PC-9 (cell line): ENCODE results near the gene TSPAN18. TPM values are rescaled to one million over a fixed set of nuclear protein-coding genes. Genes with fewer than 3 reads are reported as not detected.

Source experiments
- BruUV-seq: library from RNA; stranded (reverse); fragments of 400-500 nt; replicated peaks from 2 replicates; lab custom pipeline; 2021; lab: Mats Ljungman, UMichigan
- CTCF ChIA-PET: fragments of 300-600 bp; sonication (Branson Sonifier 250); formaldehyde crosslinking; loops from one replicate; lab custom pipeline; 2022; ENCODE audit warnings: antibody characterized with exemption; lab: Charles Lee
- POLR2A ChIA-PET: fragments of 300-600 bp; sonication (Branson Sonifier 250); formaldehyde crosslinking; loops from one replicate; lab custom pipeline; 2022; ENCODE audit warnings: antibody characterized with exemption; ENCODE audit not compliant: unreplicated experiment; lab: Charles Lee
- DNase-seq, 2 experiments: peaks; one replicate each; pipeline versions ENCODE4 v3.0.0 to v3.0.0-alpha.2; 2015 to 2022; ENCODE audit warnings: mixed read lengths in 1 of 2
- H2AFZ ChIP-seq: fragments of 200-600 bp; sonication (generic); 2 replicates; pipeline ENCODE4 v1.8.1; 2017; ENCODE audit warnings: antibody characterized with exemption
- H3F3A ChIP-seq: fragments of 200-600 bp; sonication (generic); 2 replicates; pipeline ENCODE4 v1.8.1; 2017; ENCODE audit warnings: antibody characterized with exemption, mild to moderate bottlenecking, low read depth; ENCODE audit not compliant: insufficient read depth
- H3K27ac ChIP-seq: fragments of 200-600 bp; sonication (generic); 2 replicates; pipeline ENCODE4 v1.6.1; 2016; ENCODE audit warnings: mixed run types
- H3K27me3 ChIP-seq: fragments of 200-600 bp; sonication (generic); 2 replicates; pipeline ENCODE4 v1.6.1; 2016; ENCODE audit warnings: low read depth, mixed run types; ENCODE audit not compliant: insufficient read depth
- H3K36me3 ChIP-seq: fragments of 200-600 bp; sonication (generic); 2 replicates; pipeline ENCODE4 v1.6.1; 2016; ENCODE audit warnings: low read depth, mixed run types
- H3K4me1 ChIP-seq: fragments of 200-600 bp; sonication (generic); replicated peaks from 2 replicates; pipeline ENCODE4 v1.6.1; 2016; ENCODE audit warnings: mixed run types; ENCODE audit not compliant: insufficient read depth
- H3K4me2 ChIP-seq: fragments of 200-600 bp; sonication (generic); 2 replicates; pipeline ENCODE4 v1.6.1; 2017; ENCODE audit warnings: mixed run types
- H3K4me3 ChIP-seq: fragments of 200-600 bp; sonication (generic); 2 replicates; pipeline ENCODE4 v1.6.1; 2016; ENCODE audit warnings: mixed run types
- H3K79me2 ChIP-seq: fragments of 200-600 bp; sonication (generic); 2 replicates; pipeline ENCODE4 v1.6.1; 2017; ENCODE audit warnings: low read depth, mixed run types
- H3K9me2 ChIP-seq: fragments of 200-600 bp; sonication (generic); 2 replicates; pipeline ENCODE4 v1.8.1; 2017; ENCODE audit warnings: mild to moderate bottlenecking; ENCODE audit not compliant: insufficient read depth
- H3K9me3 ChIP-seq: fragments of 200-600 bp; sonication (generic); 2 replicates; pipeline ENCODE4 v1.8.1; 2016; ENCODE audit warnings: low read depth; ENCODE audit not compliant: insufficient read depth
- H4K20me1 ChIP-seq: fragments of 200-600 bp; sonication (generic); 2 replicates; pipeline ENCODE4 v1.8.1; 2017; ENCODE audit not compliant: insufficient read depth
- EZH2 ChIP-seq: fragments of 200-600 bp; sonication (generic); IDR thresholded peaks from 2 replicates; pipeline ENCODE4 v1.8.0; 2017; ENCODE audit warnings: antibody characterized with exemption, low read depth
- intact Hi-C: fragments of 100-400 bp; cut with micrococcal nuclease; formaldehyde crosslinking; loops from one replicate; pipeline ENCODE4 v1.10.0; 2022; ENCODE audit not compliant: unreplicated experiment
- total RNA-seq: library from RNA; stranded (reverse); gene quantifications from 2 replicates; pipeline ENCODE4 v1.2.3, GENCODE V29; 2021
- TF ChIP-seq, protein P1 (sequence below): fragments of 200-600 bp; sonication (generic); conservative IDR thresholded peaks from 2 replicates; pipeline ENCODE4 v1.6.1; 2017; ENCODE audit warnings: mixed run types, antibody characterized with exemption, mild to moderate bottlenecking, moderate library complexity

TSPAN18 gene
- total RNA-seq, 1 experiment from 2014 or later = not detected

DNA sequence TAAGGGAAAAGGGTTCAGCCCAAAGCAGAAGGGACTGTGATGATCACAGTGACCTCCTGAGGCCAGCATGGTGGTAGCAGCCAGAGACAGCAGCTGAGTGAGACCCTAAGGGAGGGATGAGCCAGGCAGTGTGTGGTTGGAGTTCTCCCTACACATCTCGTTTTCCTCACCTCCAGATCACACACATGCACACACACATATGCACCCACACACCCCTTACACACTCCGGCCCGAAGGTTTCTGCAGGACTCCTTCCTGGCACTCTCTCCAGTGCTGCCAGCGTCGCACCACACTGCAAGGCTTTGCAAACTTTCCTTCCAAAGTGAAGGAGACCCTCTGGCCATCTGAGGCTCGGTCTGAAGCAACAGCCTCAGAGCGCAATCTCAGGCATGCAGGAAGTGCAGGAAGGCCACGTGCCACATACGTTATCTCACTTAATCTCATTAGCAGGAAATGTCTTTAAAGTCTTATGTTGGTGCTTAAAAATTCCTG is 250.8 kb downstream of the TSPAN18 start:
- intact Hi-C loops = no loop called here
- peak overlapping the region; percentile 87 for H3K27ac ChIP-seq
- BruUV-seq = no TSS peak
- no peak overlapping the region for H2AFZ ChIP-seq
- CTCF ChIA-PET = no interaction called here
- H3K9me3 ChIP-seq = no peaks in the 10 kb centered on the region
- peak; percentile 23 to 91 for DNase-seq
- H3K36me3 ChIP-seq = no peaks in the 10 kb centered on the region
- H3K4me3 ChIP-seq = no peak overlapping the region
- H3K27me3 ChIP-seq = no peaks in the 10 kb centered on the region
- H4K20me1 ChIP-seq = no peaks in the 10 kb centered on the region
- POLR2A ChIA-PET = no interaction called here
- H3K9me2 ChIP-seq = no peaks in the 10 kb centered on the region
- TF ChIP-seq EZH2 = no peak
- TF ChIP-seq, protein P1, sequence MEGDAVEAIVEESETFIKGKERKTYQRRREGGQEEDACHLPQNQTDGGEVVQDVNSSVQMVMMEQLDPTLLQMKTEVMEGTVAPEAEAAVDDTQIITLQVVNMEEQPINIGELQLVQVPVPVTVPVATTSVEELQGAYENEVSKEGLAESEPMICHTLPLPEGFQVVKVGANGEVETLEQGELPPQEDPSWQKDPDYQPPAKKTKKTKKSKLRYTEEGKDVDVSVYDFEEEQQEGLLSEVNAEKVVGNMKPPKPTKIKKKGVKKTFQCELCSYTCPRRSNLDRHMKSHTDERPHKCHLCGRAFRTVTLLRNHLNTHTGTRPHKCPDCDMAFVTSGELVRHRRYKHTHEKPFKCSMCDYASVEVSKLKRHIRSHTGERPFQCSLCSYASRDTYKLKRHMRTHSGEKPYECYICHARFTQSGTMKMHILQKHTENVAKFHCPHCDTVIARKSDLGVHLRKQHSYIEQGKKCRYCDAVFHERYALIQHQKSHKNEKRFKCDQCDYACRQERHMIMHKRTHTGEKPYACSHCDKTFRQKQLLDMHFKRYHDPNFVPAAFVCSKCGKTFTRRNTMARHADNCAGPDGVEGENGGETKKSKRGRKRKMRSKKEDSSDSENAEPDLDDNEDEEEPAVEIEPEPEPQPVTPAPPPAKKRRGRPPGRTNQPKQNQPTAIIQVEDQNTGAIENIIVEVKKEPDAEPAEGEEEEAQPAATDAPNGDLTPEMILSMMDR = no peak; the same call in 1 of the 2 replicates
- no peaks in the 10 kb centered on the region for H3K79me2 ChIP-seq
- peaks cover 37% of the 10 kb centered on the region for H3F3A ChIP-seq
- H3K4me2 ChIP-seq = peak overlapping the region; percentile 71
- peaks cover 46% of the 10 kb centered on the region for H3K4me1 ChIP-seq

DNA sequence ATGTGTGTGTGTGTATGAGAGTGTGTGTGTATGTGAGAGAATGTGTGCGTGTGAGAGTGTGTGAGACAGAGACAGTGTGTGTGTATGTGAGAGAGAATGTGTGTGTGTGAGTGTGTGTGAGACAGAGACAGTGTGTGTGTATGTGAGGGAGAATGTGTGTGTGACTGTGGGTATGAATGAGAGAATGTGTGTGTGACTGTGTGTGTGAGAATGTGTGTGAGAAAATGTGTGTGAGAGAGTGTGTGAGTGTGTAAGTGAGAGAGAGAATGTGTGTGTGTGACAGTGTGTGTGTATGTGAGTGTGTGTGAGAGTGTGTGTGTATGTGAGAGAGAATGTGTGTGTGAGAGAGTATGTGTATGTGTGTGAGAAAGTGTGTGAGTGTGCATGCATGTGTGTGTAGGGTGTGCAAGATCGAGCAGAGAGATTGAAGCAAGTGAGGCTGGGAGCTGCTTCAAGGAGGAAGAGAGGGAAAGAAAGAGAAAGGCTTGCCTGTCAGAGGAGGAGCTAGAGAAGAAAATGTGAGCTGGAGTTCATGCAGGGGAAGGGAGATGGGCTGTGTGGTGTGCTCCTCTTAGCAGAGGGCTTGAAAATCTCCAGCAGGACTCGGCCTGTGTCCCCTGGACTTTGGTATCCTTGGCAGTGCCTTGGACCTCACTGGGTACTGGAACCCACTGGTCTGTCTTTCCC is 251.7 kb downstream of the TSPAN18 start:
- H3K27me3 ChIP-seq = no peaks in the 10 kb centered on the region
- no peaks in the 10 kb centered on the region for H3K79me2 ChIP-seq
- H3K36me3 ChIP-seq = no peaks in the 10 kb centered on the region
- no TSS peak for BruUV-seq
- no peak for DNase-seq
- ChIA-PET POLR2A (no interaction called here), CTCF (no interaction called here)
- TF ChIP-seq, protein P1 = no peak
- no peak for TF ChIP-seq EZH2
- intact Hi-C loops = no loop called here
- H3K4me2 ChIP-seq = peak overlapping the region; percentile 71
- no peak overlapping the region for H3K4me3 ChIP-seq
- no peaks in the 10 kb centered on the region for H3K9me2 ChIP-seq
- no peak overlapping the region for H2AFZ ChIP-seq
- H4K20me1 ChIP-seq = no peaks in the 10 kb centered on the region
- H3K9me3 ChIP-seq = no peaks in the 10 kb centered on the region
- peaks cover 46% of the 10 kb centered on the region for H3K4me1 ChIP-seq
- peak overlapping the region; percentile 87 for H3K27ac ChIP-seq
- H3F3A ChIP-seq = peaks cover 37% of the 10 kb centered on the region

- intact Hi-C loops = no loop called here
- Histone ChIP-seq H3F3A (peaks cover 37% of the 10 kb centered on the region), H3K27ac (peak overlapping the region; percentile 87), H3K79me2 (no peaks in the 10 kb centered on the region), H3K4me2 (peak overlapping the region; percentile 71), H3K36me3 (no peaks in the 10 kb centered on the region), H3K27me3 (no peaks in the 10 kb centered on the region), H2AFZ (no peak overlapping the region), H3K4me1 (peaks cover 46% of the 10 kb centered on the region), H3K4me3 (no peak overlapping the region; the same call in 1 of the 2 replicates), H3K9me3 (no peaks in the 10 kb centered on the region), H4K20me1 (no peaks in the 10 kb centered on the region), H3K9me2 (no peaks in the 10 kb centered on the region)
- DNase-seq = peak; percentile 67 to 99
- CTCF ChIA-PET = no interaction called here
- TF ChIP-seq, protein P1 = no peak
- no peak for TF ChIP-seq EZH2
- BruUV-seq = no TSS peak
- POLR2A ChIA-PET = no interaction called here
Measured at GRCh38 chr11:44978961-44979331, 252.2 kb downstream of the TSPAN18 start.
